Measurements from ENCODE around the gene NMNAT3.

NMNAT3 gene

GRCh38 chr3:139541532-139542288 is 136.1 kb downstream of the NMNAT3 start:
- no peaks in the 10 kb centered on the region for H3K4me1 ChIP-seq (ENCODE audit: control insufficient read depth, low read length)
- no peaks in the 10 kb centered on the region for H3K27me3 ChIP-seq (ENCODE audit: control insufficient read depth, low read length)
- no peaks in the 10 kb centered on the region for H4K20me1 ChIP-seq (ENCODE audit: control insufficient read depth, insufficient read depth, low read depth, low read length)
- no peaks in the 10 kb centered on the region for H3F3A ChIP-seq (ENCODE audit: control insufficient read depth, insufficient read depth)
- H3K9me2 ChIP-seq (replicated peaks; ENCODE audit: control insufficient read depth, low read length) = no peaks in the 10 kb centered on the region
- no peaks in the 10 kb centered on the region for H3K9me3 ChIP-seq (ENCODE audit: control insufficient read depth, insufficient read depth, low read length)
- no peaks in the 10 kb centered on the region for H3K36me3 ChIP-seq (ENCODE audit: control insufficient read depth, low read length)
- TF ChIP-seq EZH2phosphoT487 (IDR thresholded peaks at IDR 0.05; ENCODE audit: borderline replicate concordance, low read length) (no peak), CTCF (IDR thresholded peaks at IDR 0.05; ENCODE audit: low read depth, low read length, poor library complexity, severe bottlenecking) (no peak)
- H3K4me3 ChIP-seq (ENCODE audit: low read length) = no peak overlapping the region
- H3K27ac ChIP-seq (ENCODE audit: low read depth, low read length) = no peak overlapping the region
- no peak overlapping the region for H3K4me2 ChIP-seq (ENCODE audit: low read length)
- H3K79me2 ChIP-seq (ENCODE audit: control insufficient read depth, low read length) = no peaks in the 10 kb centered on the region

GRCh38 chr3:139540651-139541531 is 136.9 kb downstream of the NMNAT3 start:
- Histone ChIP-seq H3K4me1 (ENCODE audit: control insufficient read depth, low read length) (no peaks in the 10 kb centered on the region), H3K27me3 (ENCODE audit: control insufficient read depth, low read length) (no peaks in the 10 kb centered on the region), H3K9me3 (ENCODE audit: control insufficient read depth, insufficient read depth, low read length) (no peaks in the 10 kb centered on the region), H3K27ac (ENCODE audit: low read depth, low read length) (no peak overlapping the region), H3K79me2 (ENCODE audit: control insufficient read depth, low read length) (no peaks in the 10 kb centered on the region), H3K36me3 (ENCODE audit: control insufficient read depth, low read length) (no peaks in the 10 kb centered on the region), H4K20me1 (ENCODE audit: control insufficient read depth, insufficient read depth, low read depth, low read length) (no peaks in the 10 kb centered on the region), H3K9me2 (replicated peaks; ENCODE audit: control insufficient read depth, low read length) (no peaks in the 10 kb centered on the region), H3F3A (ENCODE audit: control insufficient read depth, insufficient read depth) (no peaks in the 10 kb centered on the region), H3K4me2 (ENCODE audit: low read length) (no peak overlapping the region), H3K4me3 (ENCODE audit: low read length) (no peak overlapping the region)
- no peak for TF ChIP-seq CTCF (IDR thresholded peaks at IDR 0.05; ENCODE audit: low read depth, low read length, poor library complexity, severe bottlenecking)
- no peak for TF ChIP-seq EZH2phosphoT487 (IDR thresholded peaks at IDR 0.05; ENCODE audit: borderline replicate concordance, low read length)

- no peak overlapping the region for H3K4me2 ChIP-seq (ENCODE audit: low read length)
- H3K4me3 ChIP-seq (ENCODE audit: low read length) = no peak overlapping the region
These were observed 139.0 kb downstream of the NMNAT3 start for GRCh38 chr3:139538733-139539132.

More at GRCh38 chr3:139538733-139539132, 139.0 kb downstream of the NMNAT3 start:
- Histone ChIP-seq H3K4me1 (ENCODE audit: control insufficient read depth, low read length) (no peaks in the 10 kb centered on the region), H3K27ac (ENCODE audit: low read depth, low read length) (no peak overlapping the region), H3K79me2 (ENCODE audit: control insufficient read depth, low read length) (no peaks in the 10 kb centered on the region), H3F3A (ENCODE audit: control insufficient read depth, insufficient read depth) (no peaks in the 10 kb centered on the region), H4K20me1 (ENCODE audit: control insufficient read depth, insufficient read depth, low read depth, low read length) (no peaks in the 10 kb centered on the region), H3K9me3 (ENCODE audit: control insufficient read depth, insufficient read depth, low read length) (no peaks in the 10 kb centered on the region), H3K36me3 (ENCODE audit: control insufficient read depth, low read length) (no peaks in the 10 kb centered on the region), H3K9me2 (replicated peaks; ENCODE audit: control insufficient read depth, low read length) (no peaks in the 10 kb centered on the region), H3K27me3 (ENCODE audit: control insufficient read depth, low read length) (no peaks in the 10 kb centered on the region)
- no peak for TF ChIP-seq CTCF (IDR thresholded peaks at IDR 0.05; ENCODE audit: low read depth, low read length, poor library complexity, severe bottlenecking)
- no peak for TF ChIP-seq EZH2phosphoT487 (IDR thresholded peaks at IDR 0.05; ENCODE audit: borderline replicate concordance, low read length)
